Activated CD8-positive, alpha-beta T cell treated with anti-CD3 and anti-CD28 coated beads, Interleukin-2, amount 10 ng/mL, durations not matched to agents 7 days and 5 days (primary cell): Measurements from ENCODE around the gene ING5. TPM values are rescaled to one million over a fixed set of nuclear protein-coding genes. Genes with fewer than 3 reads are reported as not detected.

Source experiments
- ATAC-seq: fragments of 150-1000 bp; cut with Tn5 transposase; one replicate; pipeline ENCODE4 v1.10.0; 2021; ENCODE audit warnings: moderate library complexity
- CTCF ChIA-PET: fragments of 350-600 bp; sonication (Branson Sonifier 250); formaldehyde crosslinking; loops from one replicate; lab custom pipeline; 2021; ENCODE audit warnings: antibody characterized with exemption; lab: Charles Lee
- POLR2A ChIA-PET: fragments of 350-600 bp; sonication (Branson Sonifier 250); formaldehyde crosslinking; loops from one replicate; lab custom pipeline; 2021; ENCODE audit warnings: antibody characterized with exemption; lab: Charles Lee
- DNase-seq: peaks from one replicate; pipeline ENCODE4 v3.0.0-alpha.2; 2020
- H3K27ac Mint-ChIP-seq: one replicate; pipeline ENCODE4 v1.8.0; 2021; ENCODE audit warnings: mild to moderate bottlenecking, mixed read lengths
- H3K27me3 Mint-ChIP-seq: one replicate; pipeline ENCODE4 v1.8.0; 2021; ENCODE audit warnings: low read depth, mixed read lengths
- H3K36me3 Mint-ChIP-seq: one replicate; pipeline ENCODE4 v1.8.0; 2021; ENCODE audit warnings: low read depth, mixed read lengths
- H3K4me1 Mint-ChIP-seq: one replicate; pipeline ENCODE4 v1.8.0; 2021; ENCODE audit warnings: low read depth, mixed read lengths
- H3K4me3 Mint-ChIP-seq: one replicate; pipeline ENCODE4 v1.8.0; 2021; ENCODE audit warnings: mild to moderate bottlenecking, mixed read lengths
- H3K9me3 Mint-ChIP-seq: one replicate; pipeline ENCODE4 v1.8.0; 2022; ENCODE audit warnings: mixed read lengths; ENCODE audit not compliant: insufficient read depth
- total RNA-seq, 2 experiments: library from RNA; stranded (reverse); gene quantifications; one replicate each; pipeline ENCODE4 v1.2.3, GENCODE V29; 2021

Gene ING5
- total RNA-seq, 2 experiments from 2014 or later = 36.7 to 38.5 TPM

DNA sequence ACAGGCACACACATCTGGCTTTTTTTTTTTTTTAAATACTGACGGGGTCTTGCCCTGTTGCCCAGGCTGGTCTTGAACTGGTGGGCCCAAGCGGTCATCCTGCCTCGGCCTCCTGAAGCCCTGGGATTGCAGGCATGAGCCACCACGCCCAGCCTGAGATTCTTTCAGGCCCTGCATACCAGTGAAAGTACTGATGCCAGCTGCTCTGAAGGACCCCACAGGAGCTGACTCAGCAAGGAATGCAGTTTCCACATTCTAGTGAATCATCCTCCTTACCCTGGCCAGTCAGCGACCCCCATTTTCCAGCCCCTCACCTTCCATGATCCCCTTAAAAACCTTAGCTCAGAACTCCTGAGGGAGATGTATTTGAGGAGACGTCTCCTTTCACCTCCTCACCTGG lies 9.4 kb upstream of the ING5 start:
- H3K36me3 Mint-ChIP-seq = peaks cover 23% of the 10 kb centered on the region
- H3K4me1 Mint-ChIP-seq = peaks cover 19% of the 10 kb centered on the region
- H3K27me3 Mint-ChIP-seq = no peaks in the 10 kb centered on the region
- H3K9me3 Mint-ChIP-seq = no peaks in the 10 kb centered on the region
- DNase-seq (no peak), ATAC-seq (no peak)
- ChIA-PET POLR2A (no interaction called here), CTCF (interaction anchor here (1.2 kb wide), 1 partner anchor 10 kb away, joined by 4 read pairs; the partner anchor contains the start of gene ING5)
- no peak overlapping the region for H3K4me3 Mint-ChIP-seq
- H3K27ac Mint-ChIP-seq = no peak overlapping the region

- H3K27ac Mint-ChIP-seq = no peak overlapping the region
- H3K27me3 Mint-ChIP-seq = no peaks in the 10 kb centered on the region
- ChIA-PET POLR2A (no interaction called here), CTCF (no interaction called here)
- H3K4me3 Mint-ChIP-seq = no peak overlapping the region
- ATAC-seq (no peak), DNase-seq (no peak)
- no peaks in the 10 kb centered on the region for H3K9me3 Mint-ChIP-seq
- peaks cover 16% of the 10 kb centered on the region for H3K36me3 Mint-ChIP-seq
- peaks cover 10% of the 10 kb centered on the region for H3K4me1 Mint-ChIP-seq
These were observed 6.2 kb upstream of the ING5 start for GRCh38 chr2:241695651-241696050.

GRCh38 chr2:241701149-241701398 lies 765 bp upstream of the ING5 start:
- Mint-ChIP-seq H3K4me1 (peaks cover 24% of the 10 kb centered on the region), H3K27me3 (no peaks in the 10 kb centered on the region), H3K9me3 (no peaks in the 10 kb centered on the region), H3K4me3 (peak overlapping the region; percentile 85), H3K36me3 (peaks cover 18% of the 10 kb centered on the region), H3K27ac (peak overlapping the region; percentile 90)
- ChIA-PET CTCF (interaction anchor here (1.6 to 4.8 kb wide), 7 partner anchors 11 to 167 kb away, joined by 6 to 22 read pairs (median 12); partner anchors contain the start of genes ATG4B, D2HGDH and DTYMK), POLR2A (interaction anchor here (1.5 to 3.6 kb wide), 3 partner anchors 13 to 386 kb away, joined by 5 to 31 read pairs (median 20); partner anchors contain the start of genes D2HGDH, DTYMK, HDLBP and SEPTIN2)
- DNase-seq (no peak), ATAC-seq (no peak)

DNA sequence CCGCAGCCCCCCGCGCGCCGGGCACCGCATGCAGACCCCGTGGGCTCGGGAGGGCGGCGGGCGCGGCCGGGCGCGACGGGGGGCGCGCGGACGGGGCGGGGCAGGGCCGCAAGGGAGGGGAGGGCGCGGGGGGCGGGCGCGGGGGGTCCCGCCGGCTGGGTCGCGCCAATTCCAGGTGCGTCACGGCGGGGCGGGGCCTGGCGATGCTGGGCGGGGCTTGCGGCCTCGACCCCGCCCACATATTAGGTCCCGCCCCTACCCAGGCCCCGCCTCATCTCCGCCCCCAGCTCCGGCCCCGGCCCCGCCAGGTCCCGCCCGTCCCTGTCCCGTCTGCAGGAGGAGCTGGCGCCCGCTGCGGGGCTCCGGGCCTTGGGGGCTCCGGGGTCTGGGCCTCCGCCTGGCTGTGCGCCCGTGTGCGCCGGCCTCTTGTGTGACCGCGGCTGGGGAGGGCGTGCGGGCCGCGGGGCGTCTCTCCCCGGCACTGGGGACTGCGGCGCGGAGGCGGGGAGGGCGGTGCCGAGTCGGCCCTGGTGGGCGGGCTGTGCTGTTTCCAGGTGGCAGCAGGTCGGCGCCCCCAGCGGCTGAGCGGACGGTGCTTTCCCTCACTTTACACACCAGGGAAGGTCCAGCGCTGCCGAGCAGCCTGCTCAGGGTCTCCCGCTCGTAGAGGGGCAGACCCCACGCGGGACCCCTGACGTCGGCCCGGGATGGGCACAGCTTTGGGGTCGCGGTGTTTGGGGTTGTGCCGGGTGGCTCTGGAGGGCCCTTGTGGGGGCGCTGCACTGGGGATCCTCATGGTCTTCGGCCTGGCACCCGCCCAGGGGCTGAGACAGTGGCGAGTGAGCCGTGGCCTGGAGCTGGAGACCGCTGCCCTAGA lies 554 bp downstream of the ING5 start:
- Mint-ChIP-seq H3K27ac (peak overlapping the region; percentile 81), H3K4me3 (peak overlapping the region; percentile 86), H3K27me3 (no peaks in the 10 kb centered on the region), H3K9me3 (no peaks in the 10 kb centered on the region), H3K36me3 (peaks cover 28% of the 10 kb centered on the region), H3K4me1 (peaks cover 24% of the 10 kb centered on the region)
- ATAC-seq (peak; percentile 80), DNase-seq (peak; percentile 92)
- CTCF ChIA-PET = interaction anchor here (0.6 to 4.8 kb wide), 24 partner anchors 10 to 184 kb away, joined by 3 to 22 read pairs (median 4); partner anchors contain the start of genes ATG4B, D2HGDH and DTYMK
- POLR2A ChIA-PET = interaction anchor here (0.5 to 3.6 kb wide), 11 partner anchors 15 to 1678 kb away, joined by 3 to 31 read pairs (median 4); partner anchors contain the start of genes D2HGDH, DTYMK, HDLBP and NDUFA10

- no peaks in the 10 kb centered on the region for H3K27me3 Mint-ChIP-seq
- H3K27ac Mint-ChIP-seq = peak overlapping the region; percentile 81
- ChIA-PET POLR2A (interaction anchor here (1.1 to 3.6 kb wide), 3 partner anchors 15 to 60 kb away, joined by 3 to 31 read pairs (median 20); partner anchors contain the start of genes D2HGDH and DTYMK), CTCF (interaction anchor here (0.6 to 4.8 kb wide), 13 partner anchors 9 to 176 kb away, joined by 3 to 22 read pairs (median 4); partner anchors contain the start of gene D2HGDH)
- peak overlapping the region; percentile 86 for H3K4me3 Mint-ChIP-seq
- DNase-seq (no peak), ATAC-seq (no peak)
- H3K4me1 Mint-ChIP-seq = peaks cover 24% of the 10 kb centered on the region
- peaks cover 33% of the 10 kb centered on the region for H3K36me3 Mint-ChIP-seq
- no peaks in the 10 kb centered on the region for H3K9me3 Mint-ChIP-seq
These were observed 1.3 kb downstream of the ING5 start for GRCh38 chr2:241703032-241703604.

DNA sequence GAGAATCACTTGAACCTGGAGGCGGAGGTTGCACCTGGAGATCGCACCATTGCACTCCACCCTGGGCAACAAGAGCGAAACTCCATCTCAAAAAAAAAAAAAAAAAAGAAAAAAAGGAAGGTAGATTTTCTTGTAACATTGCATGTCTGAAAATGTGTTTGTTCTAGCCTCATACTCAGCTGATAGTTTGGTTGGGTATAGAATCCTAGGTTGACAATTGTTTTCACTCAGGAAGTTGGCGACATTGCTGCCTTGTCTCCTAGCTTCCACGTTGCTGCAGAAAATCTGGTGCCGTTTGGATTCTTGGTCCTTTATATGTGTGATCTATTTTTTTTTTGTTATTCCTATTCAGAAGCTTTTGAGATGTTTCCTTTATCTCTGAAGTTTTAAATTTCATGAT lies 4.7 kb downstream of the ING5 start:
- DNase-seq = no peak
- Mint-ChIP-seq H3K27me3 (no peaks in the 10 kb centered on the region), H3K36me3 (peaks cover 50% of the 10 kb centered on the region), H3K4me1 (peaks cover 11% of the 10 kb centered on the region), H3K9me3 (no peaks in the 10 kb centered on the region), H3K4me3 (no peak overlapping the region), H3K27ac (no peak overlapping the region)
- POLR2A ChIA-PET = interaction anchor here (0.8 kb wide), 1 partner anchor 30 kb away, joined by 3 read pairs; no protein-coding TSS in a partner anchor
- no peak for ATAC-seq
- CTCF ChIA-PET = interaction anchor here (1.4 to 1.5 kb wide), 2 partner anchors 27 to 172 kb away, joined by 3 read pairs; partner anchors contain the start of gene D2HGDH

DNA sequence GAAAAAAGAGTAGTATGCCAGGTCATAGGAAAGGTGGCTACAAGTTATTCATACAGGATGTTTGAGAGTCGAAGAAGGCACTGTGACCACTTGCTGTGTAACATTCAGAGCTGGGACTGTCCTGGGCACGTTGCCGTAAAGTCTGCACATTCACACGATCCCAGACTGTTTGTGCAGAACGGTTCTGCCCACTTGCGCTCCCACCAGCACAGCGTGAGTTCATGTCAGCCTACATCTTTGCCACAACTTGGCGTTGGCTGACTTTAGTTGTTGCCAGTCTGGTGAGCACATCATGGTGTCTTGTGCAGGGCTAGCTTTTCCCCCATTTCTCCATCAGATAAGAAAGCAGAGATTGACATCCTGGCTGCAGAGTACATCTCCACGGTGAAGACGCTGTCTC lies 7.0 kb downstream of the ING5 start:
- DNase-seq (no peak), ATAC-seq (no peak)
- ChIA-PET CTCF (no interaction called here), POLR2A (interaction anchor here (0.7 kb wide), 1 partner anchor 389 kb away, joined by 7 read pairs; no protein-coding TSS in a partner anchor)
- Mint-ChIP-seq H3K4me1 (peaks cover 2% of the 10 kb centered on the region), H3K36me3 (peaks cover 59% of the 10 kb centered on the region), H3K4me3 (no peak overlapping the region), H3K9me3 (no peaks in the 10 kb centered on the region), H3K27ac (peak overlapping the region; percentile 5), H3K27me3 (no peaks in the 10 kb centered on the region)

DNA sequence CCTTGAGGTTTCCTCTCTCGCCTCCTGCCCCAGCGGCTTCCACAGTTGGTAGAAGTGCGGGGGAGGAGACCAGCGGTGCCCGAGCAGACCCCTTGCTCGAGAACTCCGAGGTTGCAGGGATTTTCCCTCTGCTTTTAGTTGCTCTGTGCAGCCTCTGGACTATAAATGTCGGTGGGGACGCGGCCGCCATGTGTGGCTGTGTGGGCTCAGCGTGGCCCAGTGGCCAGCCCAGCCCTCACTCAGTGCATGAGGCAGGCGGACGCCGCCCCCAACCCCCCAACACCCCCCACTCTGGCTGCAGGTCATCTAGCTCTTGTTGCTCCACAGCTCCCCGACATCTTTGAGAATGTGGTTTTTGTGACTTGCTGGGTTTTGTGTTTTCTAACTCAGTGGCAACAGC lies 17.3 kb downstream of the ING5 start:
- peaks cover 51% of the 10 kb centered on the region for H3K36me3 Mint-ChIP-seq
- no peak for DNase-seq
- ChIA-PET POLR2A (no interaction called here), CTCF (interaction anchor here (1.2 kb wide), 1 partner anchor 13 kb away, joined by 3 read pairs; no protein-coding TSS in a partner anchor)
- no peak overlapping the region for H3K27ac Mint-ChIP-seq
- H3K9me3 Mint-ChIP-seq = no peaks in the 10 kb centered on the region
- no peak for ATAC-seq
- no peak overlapping the region for H3K4me3 Mint-ChIP-seq
- H3K4me1 Mint-ChIP-seq = no peaks in the 10 kb centered on the region
- no peaks in the 10 kb centered on the region for H3K27me3 Mint-ChIP-seq

DNA sequence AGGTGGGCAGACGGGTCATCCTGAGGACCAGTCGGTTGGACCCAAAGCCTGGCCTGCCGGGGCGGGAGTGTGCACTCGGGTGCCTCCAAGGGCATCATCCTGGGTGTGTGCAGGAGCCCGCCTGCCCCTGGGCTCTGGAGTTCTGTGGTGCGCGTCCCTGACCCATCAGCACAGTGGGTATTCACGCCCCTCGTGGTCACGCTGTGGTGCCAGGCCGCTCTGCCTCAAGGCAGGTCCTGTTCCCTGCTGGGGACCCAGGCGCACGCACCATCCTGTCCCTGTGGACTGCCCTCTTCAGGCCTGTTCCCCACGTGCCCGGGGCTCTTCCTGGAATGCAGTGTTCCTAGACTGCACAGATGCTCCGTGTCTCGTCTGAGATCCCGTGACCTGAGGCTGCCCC lies 18.3 kb downstream of the ING5 start:
- CTCF ChIA-PET = no interaction called here
- POLR2A ChIA-PET = no interaction called here
- no peak for ATAC-seq

DNA sequence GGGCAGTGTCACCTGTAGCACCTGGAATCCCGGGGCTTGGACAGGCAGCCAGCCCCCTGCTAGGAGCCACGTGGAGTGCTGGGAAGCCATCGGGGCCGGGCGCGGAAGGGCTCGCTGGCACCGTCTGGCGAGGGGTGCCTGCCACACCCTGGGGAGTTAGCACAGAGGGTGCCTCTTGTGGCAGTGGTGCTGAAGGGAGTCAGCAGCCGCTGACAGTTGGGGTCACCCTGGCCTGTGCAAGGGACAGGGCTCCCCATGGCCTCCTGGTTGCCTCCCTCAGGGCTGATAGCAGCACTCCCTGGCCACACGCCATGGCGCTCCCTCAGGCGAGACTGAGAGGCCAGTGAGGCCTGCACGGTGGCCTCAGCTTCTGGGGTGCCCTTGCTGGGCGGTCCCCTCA lies 18.7 kb downstream of the ING5 start:
- Mint-ChIP-seq H3K27ac (no peak overlapping the region), H3K27me3 (no peaks in the 10 kb centered on the region), H3K4me1 (no peaks in the 10 kb centered on the region), H3K9me3 (no peaks in the 10 kb centered on the region), H3K36me3 (peaks cover 51% of the 10 kb centered on the region), H3K4me3 (no peak overlapping the region)
- ChIA-PET CTCF (no interaction called here), POLR2A (no interaction called here)
- ATAC-seq (no peak), DNase-seq (no peak)

More for the DNA sequence above, 18.3 kb downstream of the ING5 start:
- Mint-ChIP-seq H3K27me3 (no peaks in the 10 kb centered on the region), H3K36me3 (peaks cover 51% of the 10 kb centered on the region), H3K4me3 (no peak overlapping the region), H3K27ac (no peak overlapping the region), H3K9me3 (no peaks in the 10 kb centered on the region), H3K4me1 (no peaks in the 10 kb centered on the region)
- no peak for DNase-seq

DNA sequence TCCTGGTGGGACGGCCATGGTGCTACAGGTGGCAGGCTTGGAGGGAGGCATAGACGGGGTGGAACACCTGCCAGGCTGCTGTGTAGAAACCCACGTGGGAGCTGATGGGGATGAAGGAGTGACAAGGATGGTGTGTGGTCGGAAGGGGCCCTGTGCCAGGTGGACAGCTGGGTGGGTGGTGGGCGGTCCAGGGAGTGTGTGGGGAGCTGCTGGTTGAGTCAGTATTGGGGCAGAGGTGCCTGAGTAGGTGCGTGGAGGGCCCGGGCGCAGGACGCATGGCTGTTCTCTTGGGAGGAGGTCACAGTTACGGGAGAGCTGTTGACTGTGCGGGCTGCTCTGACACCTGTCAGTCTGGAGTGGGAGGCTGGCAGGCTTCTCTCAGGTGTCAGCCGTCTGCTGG lies 20.0 kb downstream of the ING5 start:
- no peaks in the 10 kb centered on the region for H3K27me3 Mint-ChIP-seq
- no peaks in the 10 kb centered on the region for H3K9me3 Mint-ChIP-seq
- DNase-seq = no peak
- H3K27ac Mint-ChIP-seq = no peak overlapping the region
- no peak overlapping the region for H3K4me3 Mint-ChIP-seq
- ChIA-PET CTCF (no interaction called here), POLR2A (no interaction called here)
- no peaks in the 10 kb centered on the region for H3K4me1 Mint-ChIP-seq
- H3K36me3 Mint-ChIP-seq = peaks cover 46% of the 10 kb centered on the region
- ATAC-seq = no peak
